Measurements from ENCODE around the gene CDKL1.
"Not testable (repeated sequence)": the region's sequence is repeated elsewhere in the genome, so short reads cannot be mapped to it uniquely, and the experiment has no call there.

The CDKL1 gene

GRCh38 chr14:50387548-50387947 is 9.1 kb downstream of the CDKL1 start:
- DNase-seq, result no peak

DNA sequence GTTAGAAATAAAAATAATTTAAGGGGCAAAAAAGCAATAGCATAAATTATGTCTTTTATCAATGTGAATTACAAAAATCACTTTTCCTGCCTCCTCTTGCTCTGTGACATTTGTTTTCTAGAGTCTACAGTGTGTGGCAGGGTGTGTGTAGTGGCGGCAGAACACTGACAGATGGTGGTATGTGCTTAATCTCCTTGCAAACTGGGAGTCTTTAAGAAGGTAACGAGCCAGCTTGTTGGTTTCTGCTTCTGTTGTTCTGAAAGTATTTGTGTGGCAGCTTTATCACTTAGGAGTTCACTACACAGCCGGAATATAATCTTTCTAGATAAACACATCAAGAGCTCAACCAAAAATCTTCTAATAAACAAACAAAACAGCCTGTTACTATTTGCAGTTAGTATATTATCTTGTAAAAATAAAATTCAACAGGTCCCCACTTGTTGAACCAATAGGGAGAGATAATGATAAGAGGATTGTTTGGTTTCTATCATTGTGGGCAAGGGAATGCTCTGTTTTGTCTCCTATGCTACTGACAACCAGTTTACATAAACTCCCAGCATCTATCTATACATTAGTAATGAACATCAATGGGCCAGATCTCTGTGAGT is 13.0 kb downstream of the CDKL1 start:
- DNase-seq, result no peak

- DNase-seq, result no peak
Measured at GRCh38 chr14:50381823-50382287, 14.8 kb downstream of the CDKL1 start.

- DNase-seq, result no peak
Measured at GRCh38 chr14:50381008-50381407, 15.7 kb downstream of the CDKL1 start.

GRCh38 chr14:50380455-50380854 is 16.2 kb downstream of the CDKL1 start:
- DNase-seq, result no peak

- no peak for DNase-seq
Measured at GRCh38 chr14:50379563-50379962, 17.1 kb downstream of the CDKL1 start.

GRCh38 chr14:50377550-50378085 is 19.1 kb downstream of the CDKL1 start:
- no peak for DNase-seq

DNA sequence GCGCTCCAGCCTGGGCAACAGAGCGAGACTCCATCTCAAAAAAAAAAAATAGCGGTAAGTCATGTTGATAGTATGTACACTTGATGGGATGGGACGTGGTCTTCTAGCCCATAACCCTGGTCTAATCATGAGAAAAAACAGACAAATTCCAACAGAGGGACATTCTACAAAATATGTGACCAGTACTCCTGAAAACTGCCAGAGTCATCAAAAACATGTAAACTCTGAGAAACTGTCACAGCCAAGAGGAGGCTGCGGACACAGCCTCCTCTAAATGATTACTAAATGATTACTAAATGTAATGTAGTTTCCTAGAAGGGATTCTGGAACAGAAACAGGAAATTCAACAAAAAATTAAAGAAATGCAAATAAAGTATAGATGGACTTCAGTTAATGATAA is 20.9 kb downstream of the CDKL1 start:
- DNase-seq, result no peak

DNA sequence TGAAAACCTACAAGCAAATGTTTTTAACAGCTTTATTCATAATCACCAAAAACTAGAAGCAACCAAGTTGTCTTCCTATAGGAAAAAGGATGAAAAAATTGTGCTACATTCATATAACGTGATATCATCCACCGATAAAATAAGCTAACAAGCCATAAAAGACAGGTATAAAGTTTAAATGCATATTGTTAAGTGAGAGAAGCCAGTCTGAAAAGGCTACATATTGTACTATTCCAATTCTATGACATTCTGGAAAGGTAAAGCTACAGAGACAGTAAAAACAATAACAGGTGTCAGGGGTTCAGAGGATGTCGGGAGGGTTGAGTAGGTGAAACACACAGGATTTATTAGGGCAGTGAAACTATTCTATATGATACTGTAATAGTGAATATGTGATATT is 22.7 kb downstream of the CDKL1 start:
- no peak for DNase-seq

DNA sequence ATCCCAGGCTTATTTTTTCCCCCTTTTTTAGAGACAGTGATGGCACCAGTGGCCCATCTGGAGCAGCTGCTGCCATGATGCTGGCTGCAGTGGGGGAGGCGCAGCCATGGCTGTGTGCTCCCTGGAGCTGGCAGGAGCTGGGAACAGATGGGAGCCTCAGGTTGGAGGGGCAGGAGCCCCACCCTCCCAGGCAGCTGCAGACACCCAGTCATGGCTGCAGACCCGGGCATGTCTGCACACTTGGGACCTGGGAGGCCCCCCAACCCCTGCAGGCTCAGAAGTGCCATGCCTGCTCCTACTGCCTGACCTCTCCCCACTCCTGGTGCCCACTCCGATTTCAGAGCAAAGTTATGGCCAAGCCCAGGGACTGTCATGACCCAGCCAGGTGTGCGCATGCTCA is 25.1 kb downstream of the CDKL1 start:
- DNase-seq, result no peak

- no peak for DNase-seq
Measured at GRCh38 chr14:50366589-50366988, 30.1 kb downstream of the CDKL1 start.

DNA sequence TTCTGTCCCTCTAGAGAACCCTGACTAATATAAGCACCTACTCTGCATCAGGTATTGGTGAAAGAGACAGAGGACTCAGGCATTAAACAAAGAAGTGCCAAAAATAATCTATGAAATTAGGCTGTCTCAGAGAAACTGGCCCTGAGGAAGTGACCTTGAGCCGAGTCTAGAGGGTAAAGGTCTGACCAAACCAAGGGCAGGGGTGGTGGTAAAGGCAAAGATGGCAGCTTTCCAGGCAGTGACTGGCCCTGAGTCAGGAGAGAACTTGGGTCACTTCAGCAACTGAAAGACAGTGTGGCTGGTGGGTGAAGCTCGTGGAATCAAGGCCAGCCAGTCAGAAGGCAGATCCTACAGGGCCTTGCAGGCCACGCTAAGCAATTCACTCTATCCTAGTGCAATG is 30.6 kb downstream of the CDKL1 start:
- no peak for DNase-seq

- DNase-seq, result not testable (repeated sequence)
Measured at GRCh38 chr14:50365572-50365971, 31.1 kb downstream of the CDKL1 start.

DNA sequence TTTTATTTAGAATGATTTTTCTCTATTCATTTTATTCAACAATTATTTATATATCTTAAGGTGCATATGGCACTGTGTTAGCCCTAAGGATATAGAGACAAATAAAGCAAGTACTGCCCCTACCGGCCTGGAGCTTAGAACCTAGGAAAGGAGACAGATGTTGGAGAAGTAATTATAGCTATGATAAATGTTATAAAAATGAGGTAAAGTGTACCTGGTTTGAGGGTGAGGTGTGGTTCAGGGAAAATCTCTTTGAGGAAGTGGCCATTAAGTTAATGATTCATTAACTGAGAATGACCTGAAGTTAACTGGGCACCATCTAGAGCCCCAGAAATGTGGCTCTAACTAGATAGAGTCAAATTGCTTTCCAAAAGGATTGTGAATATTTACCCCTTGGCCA is 31.9 kb downstream of the CDKL1 start:
- DNase-seq, result no peak

GRCh38 chr14:50363714-50364111 is 33.0 kb downstream of the CDKL1 start:
- DNase-seq, result no peak

DNA sequence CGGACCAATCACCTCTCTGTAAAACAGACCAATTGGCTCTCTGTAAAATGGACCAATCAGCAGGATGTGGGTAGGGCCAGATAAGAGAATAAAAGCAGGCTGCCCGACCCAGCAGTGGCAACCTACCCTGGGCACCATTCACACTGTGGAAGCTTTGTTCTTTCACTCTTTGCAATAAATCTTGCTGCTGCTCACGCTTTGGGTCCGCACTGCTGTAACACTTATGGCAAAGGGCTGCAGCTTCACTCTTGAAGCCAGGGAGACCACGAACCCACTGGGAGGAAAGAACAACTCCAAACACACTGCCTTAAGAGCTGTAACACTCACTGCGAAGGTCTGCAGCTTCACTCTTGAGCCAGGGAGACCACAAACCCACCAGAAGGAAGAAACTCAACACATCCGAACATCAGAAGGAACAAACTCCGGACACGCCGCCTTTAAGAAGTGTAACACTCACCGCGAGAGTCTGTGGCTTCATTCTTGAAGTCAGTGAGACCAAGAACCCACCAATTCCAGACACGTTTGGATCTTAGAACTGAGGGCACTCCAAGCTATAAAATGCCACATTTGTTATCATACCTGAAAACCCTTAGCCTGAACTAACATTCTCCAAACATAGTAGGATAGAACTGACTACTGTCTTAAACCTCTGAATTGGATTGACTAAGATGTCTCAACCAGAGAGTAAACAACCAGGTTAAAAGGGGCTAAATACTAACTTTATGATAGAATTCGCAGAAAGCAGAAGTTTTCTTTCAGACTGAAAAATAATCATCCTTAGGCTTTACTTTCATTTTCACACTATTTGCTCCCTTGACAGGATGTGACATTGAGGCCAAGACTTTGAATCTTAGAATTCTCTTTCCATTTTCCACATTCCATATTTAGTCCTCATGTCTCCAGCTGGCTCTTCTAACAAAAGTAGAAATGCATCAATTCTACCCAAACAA is 33.6 kb downstream of the CDKL1 start:
- no peak for DNase-seq

DNA sequence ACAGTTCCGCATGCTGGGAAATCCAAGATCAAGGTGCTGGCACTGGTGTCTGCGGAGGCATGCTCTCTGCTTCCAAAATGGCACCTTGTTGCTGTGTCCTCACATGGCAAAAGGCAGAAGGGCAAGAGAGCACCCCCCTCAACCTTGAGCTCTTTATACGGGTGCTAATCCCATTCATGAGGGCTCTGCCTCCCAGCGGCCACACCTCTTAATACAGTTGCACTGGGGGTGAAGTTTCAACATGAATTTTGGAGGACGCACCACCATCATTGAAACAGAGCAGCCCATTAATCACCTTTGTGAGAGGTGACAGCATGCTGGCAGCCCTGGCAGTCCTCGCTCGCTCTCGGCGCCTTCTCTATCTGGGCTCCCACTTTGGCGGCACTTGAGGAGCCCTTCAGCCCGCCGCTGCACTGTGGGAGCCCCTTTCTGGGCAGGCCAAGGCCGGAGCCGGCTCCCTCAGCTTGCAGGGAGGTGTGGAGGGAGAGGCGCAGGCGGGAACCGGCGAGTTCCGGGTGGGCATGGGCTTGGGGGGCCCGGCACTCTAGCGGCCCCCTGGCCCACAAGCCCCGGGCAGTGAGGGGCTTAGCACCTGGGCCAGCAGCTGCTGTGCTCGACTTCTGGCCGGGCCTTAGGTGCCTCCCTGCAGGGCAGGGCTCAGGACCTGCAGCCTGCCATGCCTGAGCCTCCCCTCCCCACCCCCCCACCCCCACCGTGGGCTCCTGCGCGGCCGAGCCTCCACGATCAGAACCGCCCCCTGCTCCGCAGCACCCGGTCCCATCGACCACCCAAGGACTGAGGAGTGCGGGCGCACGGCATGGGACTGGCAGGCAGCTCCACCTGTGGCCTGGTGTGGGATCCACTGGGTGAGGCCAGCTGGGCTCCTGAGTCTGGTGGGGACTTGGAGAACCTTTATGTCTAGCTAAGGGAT is 34.9 kb downstream of the CDKL1 start:
- DNase-seq, result not testable (repeated sequence)

- no peak for DNase-seq
Measured at GRCh38 chr14:50360851-50361250, 35.8 kb downstream of the CDKL1 start.

- no peak for DNase-seq
Measured at GRCh38 chr14:50360093-50360492, 36.6 kb downstream of the CDKL1 start.

DNA sequence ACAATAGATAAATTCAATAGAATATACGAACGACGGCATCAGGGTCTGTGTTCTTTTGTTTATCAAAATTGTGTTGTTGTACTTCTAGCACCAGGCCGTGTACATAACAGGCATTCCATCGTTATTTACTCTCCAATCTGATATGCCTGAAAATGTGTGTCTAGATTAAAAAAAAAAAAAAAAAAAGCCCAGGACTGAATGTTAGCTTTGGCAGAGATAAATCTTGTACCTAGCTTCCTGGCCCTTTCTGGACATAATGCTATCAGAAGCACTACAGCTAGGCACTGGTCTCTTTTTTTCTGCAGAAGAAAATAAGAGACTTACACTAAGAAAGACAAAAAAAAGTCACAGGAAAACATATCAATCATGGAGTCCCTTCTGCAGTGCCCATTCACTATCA is 37.0 kb downstream of the CDKL1 start:
- no peak for DNase-seq

DNA sequence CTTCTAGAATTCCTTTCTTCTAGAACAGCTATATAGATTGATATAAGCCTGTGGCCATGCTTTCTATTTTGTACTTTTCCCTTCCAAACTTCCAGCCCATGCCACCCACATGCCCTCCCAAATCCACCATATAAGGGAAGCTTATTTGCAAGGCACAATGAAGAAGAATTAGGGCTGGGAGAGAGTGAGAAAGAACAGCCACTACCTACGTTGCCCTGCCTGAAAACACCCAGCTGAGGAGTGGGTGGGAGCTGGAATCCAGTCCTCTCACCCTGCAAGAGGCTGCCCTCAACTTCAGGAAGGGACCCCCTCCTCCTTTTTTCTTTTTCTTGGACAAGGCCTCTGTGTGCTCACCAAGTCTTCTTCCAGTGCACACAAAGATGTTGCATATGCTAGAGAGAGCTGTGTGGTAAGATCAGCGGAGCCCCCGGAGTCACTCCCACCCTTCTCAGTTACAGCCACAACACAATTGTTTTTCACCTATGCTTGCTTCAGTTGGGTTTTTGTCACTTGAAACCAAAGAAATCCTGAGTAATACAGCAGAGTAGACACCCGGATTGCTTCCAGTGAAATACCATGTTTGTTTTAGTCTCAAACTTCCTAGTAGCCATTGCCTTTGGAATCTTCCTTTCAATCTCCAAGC is 38.8 kb downstream of the CDKL1 start:
- DNase-seq, result no peak

GRCh38 chr14:50357124-50357523 is 39.6 kb downstream of the CDKL1 start:
- no peak for DNase-seq

Measured in NCI-H1417 treated with DMSO at 0.1 percent for 48 hours (cell line).